PFSK-1 (cell line): ENCODE measurements around the gene UNC93B1.

Experiments used
- FOXP2 ChIP-seq: optimal IDR thresholded peaks from 2 replicates; pipeline ENCODE3; 2011; ENCODE audit warnings: borderline replicate concordance, control low read depth, inconsistent platforms; ENCODE audit not compliant: insufficient read depth; ENCODE audit errors: extremely low read length, extremely low read depth
- POLR2AphosphoS5 ChIP-seq: IDR thresholded peaks from 2 replicates; pipeline ENCODE4 v1.6.1; 2012; ENCODE audit warnings: low read depth, mild to moderate bottlenecking, control low read depth, low read length, moderate library complexity
- SIN3A ChIP-seq: IDR thresholded peaks from 2 replicates; pipeline ENCODE4 v1.6.1; 2012; ENCODE audit warnings: mild to moderate bottlenecking, low read length, moderate library complexity, borderline replicate concordance; ENCODE audit not compliant: insufficient read depth
- TAF1 ChIP-seq: IDR thresholded peaks from 2 replicates; pipeline ENCODE4 v1.6.1; 2012; ENCODE audit warnings: low read length, control low read depth, borderline replicate concordance; ENCODE audit not compliant: insufficient read depth
- TF ChIP-seq, protein P1 (sequence below), 2 experiments: IDR thresholded peaks; 2 replicates each; pipeline versions ENCODE4 v1.6.1 to v1.8.0; 2011 to 2012; ENCODE audit warnings: low read depth in 2 of 2, low read length in 2 of 2, control low read depth in 1 of 2, inconsistent platforms in 1 of 2, mild to moderate bottlenecking in 1 of 2, moderate library complexity in 1 of 2; ENCODE audit not compliant: insufficient read depth in 1 of 2

UNC93B1 gene

DNA sequence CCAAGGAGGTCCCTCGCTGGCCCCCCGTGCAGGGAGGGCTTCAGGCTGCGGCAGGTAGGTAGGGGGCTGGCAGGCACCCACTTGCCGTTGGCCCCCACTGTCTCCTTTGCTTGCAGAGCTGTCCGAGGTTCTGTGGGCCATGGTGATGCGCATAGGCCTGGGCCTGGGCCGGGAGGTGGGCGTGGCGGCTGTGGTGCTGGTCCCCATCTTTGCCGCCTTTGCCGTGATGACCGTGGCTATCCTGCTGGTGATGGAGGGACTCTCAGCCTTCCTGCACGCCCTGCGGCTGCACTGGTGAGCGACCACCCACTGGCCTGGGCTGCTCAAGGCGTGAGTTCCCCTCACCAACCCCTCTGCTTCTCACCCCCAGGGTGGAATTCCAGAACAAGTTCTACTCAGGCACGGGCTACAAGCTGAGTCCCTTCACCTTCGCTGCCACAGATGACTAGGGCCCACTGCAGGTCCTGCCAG, 46.5 kb upstream of the UNC93B1 start:
- TF ChIP-seq POLR2AphosphoS5 (no peak), TAF1 (no peak), FOXP2 (no peak), SIN3A (no peak)
- TF ChIP-seq, protein P1, sequence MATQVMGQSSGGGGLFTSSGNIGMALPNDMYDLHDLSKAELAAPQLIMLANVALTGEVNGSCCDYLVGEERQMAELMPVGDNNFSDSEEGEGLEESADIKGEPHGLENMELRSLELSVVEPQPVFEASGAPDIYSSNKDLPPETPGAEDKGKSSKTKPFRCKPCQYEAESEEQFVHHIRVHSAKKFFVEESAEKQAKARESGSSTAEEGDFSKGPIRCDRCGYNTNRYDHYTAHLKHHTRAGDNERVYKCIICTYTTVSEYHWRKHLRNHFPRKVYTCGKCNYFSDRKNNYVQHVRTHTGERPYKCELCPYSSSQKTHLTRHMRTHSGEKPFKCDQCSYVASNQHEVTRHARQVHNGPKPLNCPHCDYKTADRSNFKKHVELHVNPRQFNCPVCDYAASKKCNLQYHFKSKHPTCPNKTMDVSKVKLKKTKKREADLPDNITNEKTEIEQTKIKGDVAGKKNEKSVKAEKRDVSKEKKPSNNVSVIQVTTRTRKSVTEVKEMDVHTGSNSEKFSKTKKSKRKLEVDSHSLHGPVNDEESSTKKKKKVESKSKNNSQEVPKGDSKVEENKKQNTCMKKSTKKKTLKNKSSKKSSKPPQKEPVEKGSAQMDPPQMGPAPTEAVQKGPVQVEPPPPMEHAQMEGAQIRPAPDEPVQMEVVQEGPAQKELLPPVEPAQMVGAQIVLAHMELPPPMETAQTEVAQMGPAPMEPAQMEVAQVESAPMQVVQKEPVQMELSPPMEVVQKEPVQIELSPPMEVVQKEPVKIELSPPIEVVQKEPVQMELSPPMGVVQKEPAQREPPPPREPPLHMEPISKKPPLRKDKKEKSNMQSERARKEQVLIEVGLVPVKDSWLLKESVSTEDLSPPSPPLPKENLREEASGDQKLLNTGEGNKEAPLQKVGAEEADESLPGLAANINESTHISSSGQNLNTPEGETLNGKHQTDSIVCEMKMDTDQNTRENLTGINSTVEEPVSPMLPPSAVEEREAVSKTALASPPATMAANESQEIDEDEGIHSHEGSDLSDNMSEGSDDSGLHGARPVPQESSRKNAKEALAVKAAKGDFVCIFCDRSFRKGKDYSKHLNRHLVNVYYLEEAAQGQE (IDR thresholded peaks at IDR 0.05; ENCODE audit: insufficient read depth in 1 of 2, low read depth in 2 of 2, low read length in 2 of 2), result no peak

DNA sequence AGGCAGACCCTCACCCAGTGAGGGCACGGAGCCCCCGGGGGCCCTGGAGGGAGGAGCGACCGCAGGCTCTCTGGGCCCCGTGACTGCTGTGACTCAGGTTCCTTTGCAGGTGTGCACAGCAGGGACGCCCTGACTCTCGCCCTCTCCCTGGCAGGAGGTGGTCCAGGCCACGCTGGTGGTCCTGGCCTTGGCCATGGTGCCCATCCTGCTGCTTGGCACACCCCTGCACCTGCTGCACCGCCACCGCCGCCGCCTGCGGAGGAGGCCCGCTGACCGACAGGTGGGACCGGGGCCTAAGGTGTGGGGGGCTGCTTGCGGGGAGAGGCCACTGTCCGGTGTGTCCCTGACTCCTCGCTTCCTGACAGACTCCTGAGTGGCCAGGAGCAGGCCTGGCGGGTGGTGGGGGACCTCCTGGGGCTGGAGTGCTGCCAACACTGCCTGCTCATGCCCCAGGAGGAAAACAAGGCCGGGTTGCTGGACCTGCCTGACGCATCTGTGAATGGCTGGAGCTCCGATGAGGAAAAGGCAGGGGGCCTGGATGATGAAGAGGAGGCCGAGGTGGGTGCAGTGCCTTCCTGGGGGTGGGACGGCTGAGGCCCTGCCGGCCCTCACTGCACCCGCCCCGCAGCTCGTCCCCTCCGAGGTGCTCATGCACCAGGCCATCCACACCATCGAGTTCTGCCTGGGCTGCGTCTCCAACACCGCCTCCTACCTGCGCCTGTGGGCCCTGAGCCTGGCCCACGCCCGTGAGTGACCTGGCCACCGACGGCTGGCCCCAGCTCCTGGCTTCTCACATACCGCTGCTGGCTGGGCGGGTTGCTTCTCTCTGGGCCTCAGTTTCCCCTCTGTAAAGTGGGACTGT, 45.8 kb upstream of the UNC93B1 start:
- TF ChIP-seq FOXP2, result no peak

DNA sequence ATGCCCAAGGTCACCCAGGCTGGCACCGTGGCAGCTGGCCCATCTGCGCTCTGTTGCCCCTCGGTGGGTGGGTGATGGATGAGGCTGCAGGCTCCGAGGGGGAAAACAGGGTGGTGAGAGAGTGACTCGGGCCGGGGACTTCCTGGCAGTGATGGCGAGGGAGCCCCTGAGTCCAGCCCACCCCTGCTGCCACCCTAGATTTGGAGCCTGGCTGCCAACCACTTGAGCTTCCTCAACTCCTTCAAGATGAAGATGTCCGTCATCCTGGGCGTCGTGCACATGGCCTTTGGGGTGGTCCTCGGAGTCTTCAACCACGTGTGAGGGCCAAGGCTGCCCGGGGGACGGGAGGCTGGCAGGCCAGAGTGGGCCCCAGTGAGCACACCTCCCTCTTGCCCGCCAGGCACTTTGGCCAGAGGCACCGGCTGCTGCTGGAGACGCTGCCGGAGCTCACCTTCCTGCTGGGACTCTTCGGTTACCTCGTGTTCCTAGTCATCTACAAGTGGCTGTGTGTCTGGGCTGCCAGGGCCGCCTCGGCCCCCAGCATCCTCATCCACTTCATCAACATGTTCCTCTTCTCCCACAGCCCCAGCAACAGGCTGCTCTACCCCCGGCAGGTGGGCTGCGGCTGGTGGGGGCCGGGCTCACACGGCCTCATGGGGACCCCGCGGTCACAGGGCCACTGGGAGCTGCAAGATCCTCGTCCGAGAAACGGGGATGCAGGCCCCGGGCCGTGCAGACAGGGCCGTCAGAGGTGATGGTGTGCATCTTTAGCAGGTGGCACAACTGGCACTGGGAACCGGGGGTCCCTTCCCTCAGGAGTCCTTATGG, 45.0 kb upstream of the UNC93B1 start:
- TF ChIP-seq, protein P1 (IDR thresholded peaks at IDR 0.05; ENCODE audit: insufficient read depth in 1 of 2, low read depth in 2 of 2, low read length in 2 of 2), result no peak
- TF ChIP-seq POLR2AphosphoS5, result no peak
- no peak for TF ChIP-seq SIN3A
- no peak for TF ChIP-seq TAF1
- TF ChIP-seq FOXP2, result no peak

DNA sequence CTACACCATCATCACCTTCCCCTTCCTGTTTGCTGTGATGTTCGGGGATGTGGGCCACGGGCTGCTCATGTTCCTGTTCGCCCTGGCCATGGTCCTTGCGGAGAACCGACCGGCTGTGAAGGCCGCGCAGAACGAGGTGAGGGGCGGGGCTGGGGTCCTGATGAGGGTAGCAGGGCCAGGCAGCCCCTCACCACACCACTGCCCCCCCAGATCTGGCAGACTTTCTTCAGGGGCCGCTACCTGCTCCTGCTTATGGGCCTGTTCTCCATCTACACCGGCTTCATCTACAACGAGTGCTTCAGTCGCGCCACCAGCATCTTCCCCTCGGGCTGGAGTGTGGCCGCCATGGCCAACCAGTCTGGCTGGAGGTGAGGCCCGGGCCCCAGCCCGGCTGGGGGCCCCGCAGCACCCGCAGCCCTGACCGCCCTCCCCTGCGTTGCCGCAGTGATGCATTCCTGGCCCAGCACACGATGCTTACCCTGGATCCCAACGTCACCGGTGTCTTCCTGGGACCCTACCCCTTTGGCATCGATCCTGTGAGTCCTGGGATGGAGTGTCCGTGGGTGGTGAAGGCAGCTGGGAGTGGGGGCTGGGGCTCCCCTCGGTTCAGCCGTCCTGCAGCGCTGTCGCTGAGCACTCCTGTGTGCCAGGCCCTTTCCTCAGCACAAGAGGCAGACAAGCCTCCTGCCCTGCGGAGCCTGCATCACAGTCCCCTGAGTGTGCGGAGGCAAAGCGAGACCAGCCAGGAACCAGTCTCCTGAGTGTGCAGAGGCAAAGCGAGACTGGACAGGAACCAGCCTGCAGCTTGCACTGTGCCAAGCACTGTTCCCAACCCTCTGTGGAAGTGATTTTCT, 43.8 kb upstream of the UNC93B1 start:
- TF ChIP-seq POLR2AphosphoS5 (no peak), SIN3A (no peak), TAF1 (no peak), FOXP2 (no peak)
- TF ChIP-seq, protein P1 (IDR thresholded peaks at IDR 0.05; ENCODE audit: insufficient read depth in 1 of 2, low read depth in 2 of 2, low read length in 2 of 2), result no peak

- TF ChIP-seq FOXP2 (no peak), POLR2AphosphoS5 (no peak), SIN3A (no peak), TAF1 (no peak)
- TF ChIP-seq, protein P1 (IDR thresholded peaks at IDR 0.05; ENCODE audit: insufficient read depth in 1 of 2, low read depth in 2 of 2, low read length in 2 of 2), result no peak
Measured at GRCh38 chr11:68044898-68045351, 41.0 kb upstream of the UNC93B1 start.
